ENCODE measurements around the gene SLC38A10.

GRCh38 chr17:81210466-81210865 is 84.6 kb downstream of the SLC38A10 start:
- TF ChIP-seq CTCF (IDR thresholded peaks at IDR 0.05; ENCODE audit: low read length): no peak
- no peak for TF ChIP-seq EZH2 (IDR thresholded peaks at IDR 0.05; ENCODE audit: borderline replicate concordance, low read length)

All from OCI-LY1 (cell line).